Fibroblast of skin of left quadriceps (primary cell): ENCODE results near the gene KCNN2.

Experiments used
- DNase-seq, 2 experiments: peaks; one replicate each; pipeline ENCODE4 v3.0.0-alpha.2; 2013; ENCODE audit warnings: low read depth in 2 of 2

The KCNN2 gene

DNA sequence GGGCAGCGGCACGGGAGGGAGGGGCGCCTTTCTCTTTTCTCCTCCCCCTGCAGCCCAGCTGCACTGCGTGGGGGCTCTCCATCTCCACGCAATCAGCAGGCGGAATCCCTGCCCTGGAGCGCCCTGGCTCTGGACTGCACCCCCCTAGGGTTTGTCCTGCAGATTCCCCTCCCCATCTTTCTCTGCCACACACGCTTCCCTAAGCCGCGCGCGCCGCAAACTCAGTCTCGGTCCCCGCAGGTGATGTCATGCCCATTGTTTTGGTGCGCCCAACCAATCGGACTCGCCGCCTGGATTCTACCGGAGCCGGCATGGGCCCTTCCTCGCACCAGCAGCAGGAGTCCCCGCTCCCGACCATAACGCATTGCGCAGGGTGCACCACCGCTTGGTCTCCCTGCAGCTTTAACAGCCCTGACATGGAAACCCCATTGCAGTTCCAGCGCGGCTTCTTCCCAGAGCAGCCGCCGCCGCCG lies at the start of gene KCNN2:
Gene KCNN2 (plus strand): TSS at position 347 of the 473 bp plus-strand sequence. CDS start 70 bp downstream, at position 417.
- DNase-seq = peak; percentile 52 to 64

DNA sequence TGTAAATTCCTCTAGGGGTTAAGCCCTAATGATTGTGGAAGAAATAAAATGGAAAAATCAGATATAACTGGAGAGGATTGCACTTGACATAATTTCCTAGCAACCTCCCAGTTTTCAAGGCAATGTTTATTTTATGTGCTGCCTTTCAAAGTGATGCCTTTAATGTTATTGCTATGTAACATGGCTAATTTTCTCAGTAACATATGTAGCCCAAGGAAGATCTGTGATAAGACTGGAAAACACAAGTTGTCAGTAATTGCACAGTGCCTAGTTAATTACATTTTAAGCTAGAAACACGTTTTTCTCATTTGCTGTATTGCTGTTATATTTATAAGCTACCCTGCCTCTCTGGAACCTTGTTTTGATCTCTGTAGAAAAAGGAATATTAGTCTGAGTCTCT lies 49.2 kb upstream of the KCNN2 start:
- no peak for DNase-seq

- no peak for DNase-seq
Measured at GRCh38 chr5:114314061-114314460, 47.8 kb upstream of the KCNN2 start.

DNA sequence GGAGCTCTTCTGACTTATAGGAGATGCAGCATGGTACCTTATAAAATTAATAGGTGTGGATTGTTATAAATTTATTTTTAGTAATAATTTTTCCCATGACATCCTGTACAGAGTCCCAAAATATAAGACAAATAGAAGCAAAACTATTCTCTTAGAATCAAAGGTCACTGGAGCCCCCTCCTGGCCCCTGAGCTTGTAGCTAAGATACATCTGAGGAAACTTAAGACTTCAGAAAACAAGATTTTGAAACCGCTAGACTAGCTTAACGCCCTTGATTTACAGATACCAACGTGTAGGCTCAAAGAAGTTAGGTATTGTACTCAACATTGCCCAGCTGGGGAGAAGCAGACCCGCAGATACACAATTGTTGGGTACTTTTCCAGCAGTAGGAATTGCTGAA lies 45.7 kb upstream of the KCNN2 start:
- DNase-seq = no peak

DNA sequence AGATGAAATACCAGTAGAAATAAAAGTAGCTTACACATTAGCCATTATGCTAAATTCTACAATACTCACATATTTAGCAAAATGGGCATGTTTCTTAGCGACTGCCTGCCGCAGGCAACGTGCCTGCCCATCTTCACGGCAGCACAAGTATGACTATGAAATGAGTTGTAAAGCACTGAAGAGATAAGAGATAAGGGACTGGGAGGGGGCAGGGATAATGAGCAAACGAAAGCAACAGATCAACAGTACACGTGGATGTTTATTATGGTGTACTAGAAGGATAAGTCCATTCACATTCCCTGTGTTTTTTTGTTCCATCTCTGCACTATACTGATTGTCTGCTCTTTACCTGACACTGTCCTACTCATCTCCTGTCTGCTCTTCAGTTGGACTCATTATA lies 44.1 kb upstream of the KCNN2 start:
- DNase-seq = no peak

DNA sequence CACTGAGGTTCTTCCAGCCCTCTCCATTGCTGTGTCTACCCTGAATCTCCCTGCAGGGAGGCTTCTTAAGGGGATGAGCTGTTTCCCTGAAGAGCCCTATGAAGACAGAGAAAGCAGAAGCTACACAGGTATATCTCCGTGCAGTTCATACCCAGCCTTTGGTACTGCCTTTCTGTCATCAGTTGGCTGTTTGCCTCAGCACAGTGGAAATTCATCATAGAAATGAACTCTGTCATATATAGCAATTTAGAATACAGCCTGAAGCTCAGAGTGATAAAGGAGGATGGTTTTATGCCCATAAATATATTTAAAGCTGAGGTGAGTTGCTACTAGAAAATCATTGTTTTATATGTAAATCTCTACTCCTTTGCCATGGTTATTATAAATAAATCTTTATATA lies 42.6 kb upstream of the KCNN2 start:
- no peak for DNase-seq

- DNase-seq = peak in 1 of 2 experiments; percentile 12
Measured at GRCh38 chr5:114319821-114320220, 42.0 kb upstream of the KCNN2 start.

- DNase-seq = no peak
Measured at GRCh38 chr5:114324282-114324681, 37.6 kb upstream of the KCNN2 start.

DNA sequence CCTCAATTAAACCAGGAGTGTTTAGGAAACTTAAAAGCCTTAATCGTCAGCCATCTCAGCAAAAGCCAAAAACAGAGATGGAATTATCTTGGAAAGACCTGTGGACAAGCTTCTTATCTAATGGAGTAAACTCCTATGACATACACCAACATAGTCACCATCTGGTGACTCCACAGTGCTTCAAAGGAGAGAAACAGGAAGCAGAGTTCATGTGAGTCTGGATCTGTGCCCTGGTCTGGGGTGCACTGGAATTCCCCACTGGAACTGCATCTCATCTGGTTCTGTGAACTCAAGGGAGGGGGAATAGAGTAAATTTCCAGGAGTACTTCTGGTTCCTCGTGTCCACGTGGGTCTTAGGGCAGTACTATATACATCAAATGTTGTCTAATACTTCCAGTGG lies 36.3 kb upstream of the KCNN2 start:
- no peak for DNase-seq

DNA sequence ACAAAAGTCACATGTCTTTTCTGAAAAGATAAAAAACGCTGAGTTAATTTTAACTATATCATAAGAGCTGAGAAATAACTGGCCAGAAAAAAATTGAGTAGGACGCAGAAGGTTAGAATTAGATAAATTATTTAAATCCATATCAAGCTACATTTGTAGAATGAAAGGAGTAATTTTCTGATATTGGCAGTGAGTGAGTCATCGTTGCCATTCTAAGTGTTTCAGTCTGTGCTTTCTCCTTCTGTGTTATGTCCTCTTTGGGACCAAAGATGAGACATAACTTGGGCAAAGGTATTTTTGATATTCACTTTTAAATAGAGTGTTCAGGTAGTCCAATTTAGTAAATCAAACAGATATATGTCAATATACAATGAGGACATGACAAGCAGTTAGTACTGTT lies 34.4 kb upstream of the KCNN2 start:
- DNase-seq = no peak

- no peak for DNase-seq
Measured at GRCh38 chr5:114327987-114328386, 33.9 kb upstream of the KCNN2 start.

DNA sequence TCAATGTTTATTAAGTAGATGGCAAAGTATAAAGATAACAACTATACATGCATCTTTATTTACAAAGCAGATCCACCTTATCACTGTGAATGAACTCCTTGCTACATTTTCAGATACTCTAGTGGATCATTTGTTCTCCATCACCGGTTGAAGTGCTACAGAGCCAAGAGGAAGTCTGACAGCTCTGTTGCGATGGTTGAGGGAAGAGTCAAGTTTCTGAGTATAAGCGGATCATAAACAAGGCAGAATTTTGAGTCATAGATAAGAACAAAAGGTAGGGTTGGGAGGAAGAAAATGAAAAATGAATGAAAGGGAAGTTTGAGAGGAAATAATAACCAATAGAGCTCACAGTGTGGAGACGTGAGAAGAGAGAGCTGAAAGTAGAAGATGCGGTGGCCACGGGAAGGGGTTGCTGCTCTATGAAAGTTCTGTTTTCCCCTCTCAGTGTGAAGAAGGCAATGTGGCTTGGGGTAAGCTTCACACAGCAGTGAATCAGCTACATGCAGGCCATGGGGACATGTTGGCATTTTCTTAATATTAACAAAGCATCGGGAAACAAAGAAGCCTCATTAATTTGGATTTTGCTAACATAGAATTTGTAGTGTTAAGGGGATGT lies 30.8 kb upstream of the KCNN2 start:
- no peak for DNase-seq

DNA sequence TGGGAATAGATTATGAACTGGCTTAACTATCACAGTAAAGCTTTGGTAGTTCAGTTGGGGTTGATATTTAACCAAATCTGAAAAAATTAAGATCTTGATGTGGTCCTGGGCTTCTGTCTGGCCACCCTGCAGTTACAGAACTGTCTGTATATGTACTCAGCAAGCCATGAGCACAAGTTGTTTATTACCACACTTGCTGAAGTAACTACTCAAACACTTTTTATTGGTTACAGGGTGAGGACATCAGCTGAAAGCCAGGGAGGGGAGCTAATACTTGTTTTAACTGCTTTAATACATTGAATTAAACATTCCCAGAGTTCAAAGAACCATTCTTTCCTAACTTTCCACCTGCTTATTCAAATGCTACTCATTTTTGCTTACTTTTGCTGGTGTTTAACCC lies 29.4 kb upstream of the KCNN2 start:
- no peak for DNase-seq

GRCh38 chr5:114332925-114333324 lies 28.9 kb upstream of the KCNN2 start:
- DNase-seq = no peak

- DNase-seq = peak; percentile 54 to 60
Measured at GRCh38 chr5:114335391-114335790, 26.5 kb upstream of the KCNN2 start.

DNA sequence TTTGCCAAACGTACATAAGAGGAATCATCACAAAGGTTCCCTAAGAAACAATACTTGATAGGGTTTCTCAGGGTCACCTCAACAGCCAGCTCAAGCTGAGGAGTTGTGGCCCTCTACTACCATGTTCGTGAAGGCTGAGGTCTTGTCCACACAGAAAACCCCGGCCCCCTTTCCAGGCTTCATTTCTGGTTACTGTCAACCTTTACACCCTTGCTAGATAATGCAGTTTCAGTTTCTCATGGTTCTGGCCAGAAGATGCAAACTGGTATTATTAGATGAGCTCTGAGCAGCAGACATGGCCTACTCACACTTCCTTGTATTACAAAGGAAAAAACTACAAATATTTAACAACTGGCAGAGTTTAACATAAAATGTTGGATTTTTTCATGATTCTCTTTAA lies 22.8 kb upstream of the KCNN2 start:
- no peak for DNase-seq

DNA sequence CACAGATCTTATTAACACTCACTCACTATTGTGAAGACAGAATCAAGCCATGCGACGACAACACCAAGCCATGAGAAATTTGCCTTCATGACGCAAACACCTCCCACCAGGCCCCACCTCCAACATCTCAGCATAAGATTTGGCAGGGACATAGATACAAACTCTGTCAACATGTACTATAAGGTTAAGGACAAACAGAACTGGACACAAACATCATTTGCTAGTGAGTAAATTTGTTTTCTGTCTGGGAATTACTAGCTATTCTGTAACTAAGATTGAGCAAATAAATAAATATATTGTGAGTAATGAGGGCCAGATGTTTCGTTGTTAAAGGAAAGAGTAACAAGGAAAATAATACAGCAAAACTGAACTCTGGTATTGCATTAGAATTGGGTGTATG lies 15.7 kb upstream of the KCNN2 start:
- DNase-seq = no peak

- no peak for DNase-seq
Measured at GRCh38 chr5:114355086-114355830, 6.6 kb upstream of the KCNN2 start.

- no peak for DNase-seq
Measured at GRCh38 chr5:114358329-114358728, 3.5 kb upstream of the KCNN2 start.

DNA sequence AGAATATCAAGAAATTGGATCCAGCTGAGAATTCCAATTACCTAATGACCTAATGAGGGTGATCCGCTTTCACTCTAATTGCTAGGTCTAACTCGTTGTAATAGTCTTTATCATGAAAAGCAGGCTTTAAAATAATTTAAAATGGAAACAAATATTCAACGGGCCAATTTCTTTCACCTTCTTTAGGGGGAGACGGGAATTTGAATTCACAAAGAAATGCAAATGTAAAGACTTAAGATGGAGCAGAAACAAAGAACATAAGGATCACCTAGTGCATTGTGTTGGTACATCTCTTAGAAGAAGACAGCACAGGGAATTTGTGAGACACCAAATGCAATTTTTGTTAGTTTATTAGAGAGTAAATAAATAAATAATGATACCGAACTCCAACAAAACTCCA lies 1.5 kb upstream of the KCNN2 start:
- DNase-seq = no peak

GRCh38 chr5:114360816-114361723 lies 800 bp upstream of the KCNN2 start:
- no peak for DNase-seq

DNA sequence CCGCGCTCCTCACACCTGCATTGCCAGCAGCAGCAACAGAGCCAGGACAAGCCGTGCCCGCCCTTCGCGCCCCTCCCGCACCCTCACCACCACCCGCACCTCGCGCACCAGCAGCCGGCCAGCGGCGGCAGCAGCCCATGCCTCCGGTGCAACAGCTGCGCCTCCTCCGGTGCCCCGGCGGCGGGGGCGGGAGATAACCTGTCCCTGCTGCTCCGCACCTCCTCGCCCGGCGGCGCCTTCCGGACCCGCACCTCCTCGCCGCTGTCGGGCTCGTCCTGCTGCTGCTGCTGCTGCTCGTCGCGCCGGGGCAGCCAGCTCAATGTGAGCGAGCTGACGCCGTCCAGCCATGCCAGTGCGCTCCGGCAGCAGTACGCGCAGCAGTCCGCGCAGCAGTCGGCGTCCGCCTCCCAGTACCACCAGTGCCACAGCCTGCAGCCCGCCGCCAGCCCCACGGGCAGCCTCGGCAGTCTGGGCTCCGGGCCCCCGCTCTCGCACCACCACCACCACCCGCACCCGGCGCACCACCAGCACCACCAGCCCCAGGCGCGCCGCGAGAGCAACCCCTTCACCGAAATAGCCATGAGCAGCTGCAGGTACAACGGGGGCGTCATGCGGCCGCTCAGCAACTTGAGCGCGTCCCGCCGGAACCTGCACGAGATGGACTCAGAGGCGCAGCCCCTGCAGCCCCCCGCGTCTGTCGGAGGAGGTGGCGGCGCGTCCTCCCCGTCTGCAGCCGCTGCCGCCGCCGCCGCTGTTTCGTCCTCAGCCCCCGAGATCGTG lies 517 bp downstream of the KCNN2 start:
- no peak for DNase-seq
